H7 (cell line): ENCODE measurements around the gene NDUFS2. TPM values are rescaled to one million over a fixed set of nuclear protein-coding genes. Genes with fewer than 3 reads are reported as not detected.
A peak's percentile ranks its signal among the peaks of the same experiment; 100 is the strongest.

ENCODE experiments used
- DNase-seq: peaks from one replicate; pipeline ENCODE4 v3.0.0; 2012
- H3K27me3 ChIP-seq: 2 replicates; pipeline ENCODE4 v1.6.0; 2011; ENCODE audit warnings: mild to moderate bottlenecking, low read length; ENCODE audit not compliant: control insufficient read depth, insufficient read depth
- H3K36me3 ChIP-seq: replicated peaks from 2 replicates; pipeline ENCODE4 v1.5.1; 2011; ENCODE audit warnings: low read length; ENCODE audit not compliant: control insufficient read depth, insufficient read depth
- H3K4me3 ChIP-seq: 2 replicates; pipeline ENCODE4 v1.5.1; 2011; ENCODE audit warnings: low read depth, mild to moderate bottlenecking, control low read depth, low read length, moderate library complexity; ENCODE audit not compliant: insufficient read depth
- total RNA-seq: library from RNA; depleted of rRNA; stranded (reverse); fragments of >200 nt; shearing (Covaris generic); gene quantifications from 2 replicates; pipeline ENCODE4 v1.2.3, GENCODE V29; 2014

Gene NDUFS2
- total RNA-seq, 1 experiment from 2014 or later: 278 TPM

DNA sequence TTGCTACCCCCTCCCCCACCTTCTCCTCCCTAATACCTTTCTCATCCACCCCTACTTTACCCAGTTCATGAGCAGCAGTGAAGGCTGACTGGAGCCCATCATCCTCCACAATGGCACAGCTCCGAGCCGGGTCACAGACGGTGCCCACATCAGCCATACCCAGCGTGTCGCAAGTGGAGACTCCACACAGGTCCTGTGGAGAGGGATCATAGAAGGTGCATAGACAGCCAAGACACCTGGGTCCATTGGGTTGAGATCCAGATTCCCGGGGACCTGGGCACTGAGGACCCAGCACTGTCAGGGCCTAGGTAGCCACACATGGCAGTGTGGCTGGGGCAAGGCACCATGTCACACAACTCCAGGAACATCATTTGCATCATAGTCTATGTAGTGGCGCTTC, 6.1 kb upstream of the NDUFS2 start:
- Histone ChIP-seq H3K4me3 (no peak overlapping the region), H3K27me3 (no peaks in the 10 kb centered on the region), H3K36me3 (peaks cover 21% of the 10 kb centered on the region)
- no peak for DNase-seq

GRCh38 chr1:161196521-161197451, 5.4 kb upstream of the NDUFS2 start:
- peak overlapping the region; percentile 30 for H3K4me3 ChIP-seq

DNA sequence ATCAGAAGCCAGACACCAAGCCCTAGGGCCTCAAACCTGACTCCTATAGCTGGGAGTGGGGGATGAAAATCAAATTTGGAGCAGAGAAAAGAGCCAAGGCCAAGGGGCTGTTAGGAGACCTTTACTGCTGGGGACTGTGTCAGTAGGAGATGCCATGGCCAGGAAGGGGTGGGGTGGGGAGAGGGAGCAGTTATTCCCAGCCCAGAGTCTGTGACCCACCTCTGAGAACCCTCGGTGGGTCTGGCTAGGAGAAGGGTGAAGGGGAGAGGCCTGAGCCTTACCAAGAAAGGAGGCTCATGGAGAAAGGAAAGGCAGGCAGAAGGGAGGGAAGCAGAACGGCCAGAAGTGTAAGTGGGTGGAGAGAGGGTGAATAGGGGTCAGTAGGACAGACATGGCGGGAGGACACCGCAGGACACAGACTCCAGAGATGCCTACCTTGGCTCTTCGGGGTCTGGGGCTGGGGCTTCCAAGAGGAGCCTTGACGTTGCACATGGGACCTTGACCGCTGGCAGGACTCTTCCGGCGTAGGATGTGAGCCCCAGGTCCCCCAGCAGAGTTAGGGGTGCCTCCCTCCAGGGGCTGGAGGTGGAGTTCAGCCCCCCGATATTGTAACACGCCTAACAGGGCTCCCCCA, 4.5 kb upstream of the NDUFS2 start:
- peak overlapping the region; percentile 30 for H3K4me3 ChIP-seq
- no peaks in the 10 kb centered on the region for H3K27me3 ChIP-seq
- peaks cover 11% of the 10 kb centered on the region for H3K36me3 ChIP-seq
- no peak for DNase-seq

More at GRCh38 chr1:161196521-161197451, 5.4 kb upstream of the NDUFS2 start:
- peak; percentile 65 for DNase-seq
- H3K27me3 ChIP-seq: no peaks in the 10 kb centered on the region
- peaks cover 15% of the 10 kb centered on the region for H3K36me3 ChIP-seq

DNA sequence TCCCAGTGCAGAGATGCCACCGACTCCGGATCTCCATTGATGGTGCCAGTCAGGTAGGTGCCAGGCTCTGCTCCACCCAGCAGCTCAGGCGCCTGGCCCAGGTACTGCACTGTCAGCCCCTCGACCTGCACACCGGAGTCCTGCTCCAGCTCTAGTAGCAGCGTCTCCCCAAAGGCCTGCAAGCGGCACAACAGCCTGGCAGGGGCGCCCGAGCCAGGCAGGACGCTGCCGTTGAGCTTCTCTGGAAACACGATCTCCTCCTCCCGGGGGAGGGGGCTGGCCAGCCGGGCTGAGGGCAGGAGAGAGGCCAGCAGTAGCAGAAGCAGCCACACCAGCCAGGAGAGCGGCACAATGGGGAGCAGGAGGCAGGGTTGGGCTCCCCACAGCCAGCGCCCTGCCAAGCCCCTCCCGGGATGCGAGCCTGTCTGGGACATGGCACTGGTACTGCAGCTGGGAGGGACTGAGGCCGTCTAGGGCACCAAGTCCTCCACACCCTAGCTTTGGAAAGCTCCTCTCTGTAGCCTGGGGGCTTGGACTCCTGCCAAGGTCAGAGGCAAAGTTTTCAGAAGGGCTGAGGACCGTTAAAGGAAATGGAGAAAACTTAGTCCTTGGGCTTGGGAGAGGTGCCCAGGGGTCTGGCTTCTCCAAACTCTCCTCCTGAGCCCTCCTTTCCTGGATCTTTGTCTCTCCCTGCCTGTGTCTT, 3.8 kb upstream of the NDUFS2 start:
- Histone ChIP-seq H3K27me3 (no peaks in the 10 kb centered on the region), H3K4me3 (peak overlapping the region; percentile 30), H3K36me3 (peaks cover 9% of the 10 kb centered on the region)
- DNase-seq: peak; percentile 94

- H3K36me3 ChIP-seq: peaks cover 13% of the 10 kb centered on the region
- H3K27me3 ChIP-seq: no peaks in the 10 kb centered on the region
- H3K4me3 ChIP-seq: peak within 1 kb of the TSS; percentile 30
- peak; percentile 73 for DNase-seq
Observed at GRCh38 chr1:161198897-161199431, 3.2 kb upstream of the NDUFS2 start, which contains the start of gene ADAMTS4. ADAMTS4 (minus strand) TSS chr1:161199054; CDS start chr1:161198627, 427 bp downstream.

- DNase-seq: peak; percentile 48
- H3K36me3 ChIP-seq: peaks cover 13% of the 10 kb centered on the region
- H3K27me3 ChIP-seq: no peaks in the 10 kb centered on the region
- no peak overlapping the region for H3K4me3 ChIP-seq
Observed at GRCh38 chr1:161199506-161200139, 2.5 kb upstream of the NDUFS2 start.

DNA sequence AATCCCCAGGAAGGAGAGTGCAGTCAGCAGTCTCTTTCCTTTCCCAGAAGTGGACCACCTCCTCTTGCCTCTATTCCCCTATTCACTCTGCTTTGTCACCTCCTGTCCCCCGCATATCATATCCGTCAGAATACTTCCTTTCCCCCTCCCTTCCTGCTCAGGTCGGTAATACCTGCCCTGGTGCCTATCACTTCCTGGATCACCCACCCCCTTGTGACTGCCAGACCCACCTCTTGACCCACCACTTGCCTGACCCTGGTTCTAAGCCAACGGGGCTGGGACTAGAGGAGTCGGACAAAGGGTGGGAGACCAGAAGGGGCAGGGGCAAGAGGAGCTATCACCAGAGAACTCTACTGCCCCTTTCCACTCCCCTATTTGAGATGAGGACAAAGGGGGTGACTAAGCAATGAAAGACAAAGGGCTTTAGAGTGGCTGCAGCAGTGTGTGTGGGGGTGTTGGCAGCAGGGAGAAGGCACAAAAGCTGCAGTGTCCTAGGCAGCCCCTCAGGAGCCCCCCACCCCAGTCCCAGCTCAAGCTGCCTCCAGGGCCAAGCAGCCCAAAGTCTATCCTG, 1.7 kb upstream of the NDUFS2 start:
- DNase-seq: peak; percentile 54
- H3K36me3 ChIP-seq: peaks cover 11% of the 10 kb centered on the region
- peak overlapping the region; percentile 13; the same call in 1 of the 2 replicates for H3K4me3 ChIP-seq
- no peaks in the 10 kb centered on the region for H3K27me3 ChIP-seq

DNA sequence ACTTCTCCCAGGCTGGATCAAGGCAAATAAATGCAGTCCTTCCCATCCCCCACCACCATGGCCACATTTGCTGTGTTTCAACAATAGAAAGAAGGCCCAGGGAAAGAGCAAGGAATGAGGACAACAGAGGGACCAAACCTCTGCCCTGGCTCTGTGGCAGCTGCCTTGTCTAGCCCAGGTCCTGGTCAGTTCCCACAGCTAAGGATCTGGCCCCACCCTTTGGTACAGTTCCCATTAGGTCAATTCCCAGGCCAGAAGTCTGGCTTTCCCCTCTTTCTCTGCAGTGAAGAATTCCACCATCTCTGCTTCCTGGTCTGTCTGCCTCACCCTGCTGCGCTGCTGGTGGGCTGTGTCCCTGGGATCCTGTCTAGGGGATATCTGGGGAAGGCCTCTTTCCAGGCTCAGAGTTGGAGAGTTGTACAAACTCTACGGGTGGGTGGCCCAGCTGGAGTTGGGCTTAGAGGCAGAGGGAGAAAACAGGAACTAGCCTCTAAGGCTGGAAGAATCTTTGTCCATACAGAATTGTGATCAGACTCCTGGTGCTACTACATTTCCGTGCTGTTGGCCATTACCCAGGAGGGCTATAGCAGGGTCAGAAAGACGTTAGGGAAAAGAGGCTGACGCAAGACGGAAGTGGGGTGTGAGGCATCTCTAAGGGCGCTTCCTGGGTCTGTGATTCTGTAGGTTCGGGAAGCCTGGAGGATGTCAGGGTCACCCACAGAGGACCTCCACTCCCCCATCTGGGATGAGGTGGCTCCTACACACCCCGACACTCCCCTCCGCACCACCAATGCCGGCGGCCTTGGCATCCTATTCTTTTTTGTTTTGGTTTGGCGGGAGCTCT, 953 bp upstream of the NDUFS2 start:
- H3K36me3 ChIP-seq: peaks cover 7% of the 10 kb centered on the region
- DNase-seq: peak; percentile 60
- H3K4me3 ChIP-seq: peak overlapping the region; percentile 30
- H3K27me3 ChIP-seq: no peaks in the 10 kb centered on the region

GRCh38 chr1:161206411-161207140, 4.4 kb downstream of the NDUFS2 start:
- H3K27me3 ChIP-seq: no peaks in the 10 kb centered on the region
- H3K4me3 ChIP-seq: no peak overlapping the region
- peaks cover 27% of the 10 kb centered on the region for H3K36me3 ChIP-seq
- DNase-seq: no peak

- Histone ChIP-seq H3K36me3 (peaks cover 30% of the 10 kb centered on the region), H3K4me3 (no peak overlapping the region), H3K27me3 (no peaks in the 10 kb centered on the region)
- no peak for DNase-seq
Observed at GRCh38 chr1:161207173-161207572, 5.0 kb downstream of the NDUFS2 start.

DNA sequence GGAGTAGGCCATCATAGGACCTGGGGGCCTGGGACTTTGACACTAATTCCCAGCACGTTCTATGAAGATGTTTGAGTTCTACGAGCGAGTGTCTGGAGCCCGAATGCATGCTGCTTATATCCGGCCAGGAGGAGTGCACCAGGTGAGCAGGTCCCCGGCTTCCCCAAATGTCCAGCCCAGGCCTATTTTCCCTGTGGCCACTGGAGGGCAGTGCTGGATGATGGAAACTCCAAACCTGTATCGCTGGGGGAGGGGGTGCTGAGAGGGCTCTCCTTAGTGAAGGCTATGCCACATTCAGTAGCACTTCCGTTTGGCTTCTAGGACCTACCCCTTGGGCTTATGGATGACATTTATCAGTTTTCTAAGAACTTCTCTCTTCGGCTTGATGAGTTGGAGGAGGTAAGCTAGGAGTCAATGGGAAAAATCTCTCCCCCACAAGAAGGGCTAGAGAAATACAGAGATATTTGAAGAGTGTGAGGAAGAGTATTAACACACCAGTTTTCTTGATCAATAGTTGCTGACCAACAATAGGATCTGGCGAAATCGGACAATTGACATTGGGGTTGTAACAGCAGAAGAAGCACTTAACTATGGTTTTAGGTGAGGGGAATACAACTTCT, 7.7 kb downstream of the NDUFS2 start:
- H3K27me3 ChIP-seq: no peaks in the 10 kb centered on the region
- peaks cover 41% of the 10 kb centered on the region for H3K36me3 ChIP-seq
- DNase-seq: peak; percentile 91
- no peak overlapping the region for H3K4me3 ChIP-seq

DNA sequence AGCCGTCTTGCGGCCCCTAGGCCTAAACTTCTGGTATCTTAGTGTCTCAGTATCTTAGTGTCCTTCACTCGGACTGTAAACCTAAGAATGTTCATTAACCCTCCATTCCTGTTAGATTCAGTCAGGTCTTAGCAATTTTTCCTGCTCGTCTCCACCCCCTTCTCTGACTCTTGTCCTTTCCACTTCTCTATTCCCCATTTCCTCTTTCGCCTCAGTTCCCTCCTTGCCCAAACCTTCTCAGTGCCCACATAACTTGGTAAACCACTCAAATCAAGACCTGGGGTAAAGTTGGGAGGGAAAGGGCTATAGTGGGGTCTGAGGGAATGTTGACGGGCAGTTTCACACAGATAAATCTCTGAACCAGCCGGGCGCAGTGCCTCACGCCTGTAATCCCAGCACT, 12.2 kb downstream of the NDUFS2 start:
- H3K36me3 ChIP-seq: peaks cover 32% of the 10 kb centered on the region
- no peaks in the 10 kb centered on the region for H3K27me3 ChIP-seq
- H3K4me3 ChIP-seq: no peak overlapping the region
- no peak for DNase-seq
